GM12864 (cell line): ENCODE data around the gene ATP10B.

Experiments used
- DNase-seq: peaks from one replicate; pipeline ENCODE4 v3.0.0-alpha.2; 2011; ENCODE audit warnings: low read depth
- H3K4me3 ChIP-seq: 2 replicates; pipeline ENCODE4 v1.5.1; 2011; ENCODE audit warnings: mild to moderate bottlenecking, low read depth, low read length, control low read depth
- TF ChIP-seq, protein P1 (sequence below): IDR thresholded peaks from 2 replicates; pipeline ENCODE4 v1.5.1; 2011; ENCODE audit warnings: low read depth, mild to moderate bottlenecking, moderate library complexity, low read length, control low read depth, inconsistent platforms; ENCODE audit errors: missing control alignments

The ATP10B gene

DNA sequence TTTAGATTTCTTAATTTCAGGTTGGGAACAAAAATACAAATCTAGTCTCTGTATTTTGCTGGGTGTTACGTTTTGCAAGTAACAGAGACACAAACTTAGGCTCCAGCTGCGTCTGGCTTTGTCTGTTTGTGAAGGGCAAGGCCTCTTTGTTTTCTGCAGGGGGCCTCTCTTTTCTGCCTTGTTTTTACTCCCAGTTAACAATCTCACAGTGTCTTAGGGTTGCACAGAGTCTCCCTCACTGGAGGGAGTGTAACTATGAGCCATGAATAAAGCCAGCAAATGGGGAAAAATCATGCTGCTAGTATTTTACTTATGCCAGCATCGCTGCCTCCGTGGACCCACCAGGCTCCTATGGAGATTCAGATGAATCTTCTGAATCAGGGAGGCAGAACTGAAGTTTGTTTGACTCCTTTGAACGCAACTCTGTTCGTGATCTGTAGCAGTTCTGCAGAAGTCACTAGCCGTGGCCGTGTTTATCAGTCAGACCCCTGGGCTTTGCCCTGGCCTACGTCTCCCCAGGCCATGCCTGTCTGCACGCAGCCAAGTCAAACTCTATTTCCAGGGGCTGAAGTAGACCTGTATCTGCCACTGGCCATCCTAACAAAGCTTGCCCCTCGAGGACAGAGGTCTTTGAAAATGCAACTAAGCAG lies 77.2 kb downstream of the ATP10B start:
- TF ChIP-seq, protein P1, sequence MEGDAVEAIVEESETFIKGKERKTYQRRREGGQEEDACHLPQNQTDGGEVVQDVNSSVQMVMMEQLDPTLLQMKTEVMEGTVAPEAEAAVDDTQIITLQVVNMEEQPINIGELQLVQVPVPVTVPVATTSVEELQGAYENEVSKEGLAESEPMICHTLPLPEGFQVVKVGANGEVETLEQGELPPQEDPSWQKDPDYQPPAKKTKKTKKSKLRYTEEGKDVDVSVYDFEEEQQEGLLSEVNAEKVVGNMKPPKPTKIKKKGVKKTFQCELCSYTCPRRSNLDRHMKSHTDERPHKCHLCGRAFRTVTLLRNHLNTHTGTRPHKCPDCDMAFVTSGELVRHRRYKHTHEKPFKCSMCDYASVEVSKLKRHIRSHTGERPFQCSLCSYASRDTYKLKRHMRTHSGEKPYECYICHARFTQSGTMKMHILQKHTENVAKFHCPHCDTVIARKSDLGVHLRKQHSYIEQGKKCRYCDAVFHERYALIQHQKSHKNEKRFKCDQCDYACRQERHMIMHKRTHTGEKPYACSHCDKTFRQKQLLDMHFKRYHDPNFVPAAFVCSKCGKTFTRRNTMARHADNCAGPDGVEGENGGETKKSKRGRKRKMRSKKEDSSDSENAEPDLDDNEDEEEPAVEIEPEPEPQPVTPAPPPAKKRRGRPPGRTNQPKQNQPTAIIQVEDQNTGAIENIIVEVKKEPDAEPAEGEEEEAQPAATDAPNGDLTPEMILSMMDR, result no peak
- no peak overlapping the region for H3K4me3 ChIP-seq
- no peak for DNase-seq

- H3K4me3 ChIP-seq, result no peak overlapping the region
- DNase-seq, result no peak
- TF ChIP-seq, protein P1, result no peak
These were observed 78.2 kb downstream of the ATP10B start for GRCh38 chr5:160773646-160774410.

- no peak overlapping the region for H3K4me3 ChIP-seq
- DNase-seq, result no peak
- TF ChIP-seq, protein P1, result no peak
These were observed 79.2 kb downstream of the ATP10B start for GRCh38 chr5:160772854-160773253.

DNA sequence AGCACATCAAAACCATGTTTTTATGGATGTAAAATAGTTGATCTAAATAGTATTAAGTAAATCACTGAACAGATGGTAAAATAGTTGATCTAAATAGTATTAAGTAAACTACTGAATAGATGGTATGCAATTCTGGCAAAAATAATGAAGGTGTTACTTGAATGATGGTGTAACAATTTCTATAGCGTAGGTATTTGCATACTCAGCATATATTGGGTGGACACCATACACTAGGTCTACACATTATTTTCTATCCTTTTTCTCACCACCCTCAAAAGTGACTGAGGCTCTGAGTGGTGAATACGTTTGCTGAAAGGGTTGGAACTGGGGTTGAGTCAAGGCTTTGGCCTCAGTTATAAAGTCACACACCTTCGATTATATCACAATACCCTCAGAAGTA lies 81.3 kb downstream of the ATP10B start:
- H3K4me3 ChIP-seq, result no peak overlapping the region
- TF ChIP-seq, protein P1, result no peak
- no peak for DNase-seq

DNA sequence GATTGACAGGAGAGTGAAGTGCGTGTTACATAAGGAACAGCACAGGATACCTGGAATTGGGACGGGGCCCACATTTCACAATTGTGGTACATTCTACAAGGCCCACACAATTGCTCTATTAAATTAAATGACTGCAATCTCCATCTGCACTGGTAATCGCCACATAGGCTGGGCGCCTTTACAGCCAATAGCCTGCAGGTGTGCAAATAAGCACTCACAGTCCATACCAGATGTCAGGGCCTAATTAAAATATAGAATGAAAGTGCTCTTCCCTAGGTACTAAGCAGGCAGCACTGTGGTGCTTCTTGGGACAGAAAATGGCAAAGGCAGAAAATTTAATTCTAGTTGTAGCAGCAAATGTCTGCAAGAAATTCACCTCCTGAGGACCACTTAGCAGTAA lies 82.7 kb downstream of the ATP10B start:
- no peak overlapping the region for H3K4me3 ChIP-seq
- no peak for DNase-seq
- TF ChIP-seq, protein P1, result no peak

GRCh38 chr5:160767062-160767461 lies 84.9 kb downstream of the ATP10B start:
- no peak for DNase-seq
- H3K4me3 ChIP-seq, result no peak overlapping the region

More at GRCh38 chr5:160767062-160767461, 84.9 kb downstream of the ATP10B start:
- TF ChIP-seq, protein P1, result no peak
